Measurements from ENCODE around the gene GOSR1.
"Not testable (repeated sequence)": the region's sequence is repeated elsewhere in the genome, so short reads cannot be mapped to it uniquely, and the experiment has no call there.

The GOSR1 gene

DNA sequence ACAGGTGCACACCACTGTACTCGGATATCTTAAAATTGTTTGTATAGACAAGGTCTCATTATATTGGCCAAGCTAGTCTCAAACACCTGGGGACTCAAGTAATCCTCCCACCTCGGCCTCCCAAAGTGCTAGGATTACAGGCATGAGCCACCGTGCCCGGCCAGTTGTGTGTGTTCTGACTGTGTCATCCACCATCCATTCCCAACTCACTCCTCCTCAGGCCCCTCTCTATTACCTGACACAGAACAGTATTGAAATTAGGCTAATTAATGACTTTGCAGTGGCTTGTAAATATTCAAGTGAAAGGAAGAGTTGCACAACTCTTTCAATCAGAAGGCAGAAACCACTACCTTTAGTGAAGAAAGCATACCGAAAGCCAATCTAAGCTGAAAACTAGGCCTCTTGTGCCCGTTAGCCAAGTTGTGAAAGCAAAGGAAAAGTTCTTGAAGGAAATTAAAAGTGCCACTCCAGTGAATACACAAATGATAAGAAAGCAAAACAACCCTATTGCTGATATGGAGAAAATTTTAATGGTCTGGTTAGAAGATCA, 28.7 kb downstream of the GOSR1 start:
- no peak for DNase-seq (ENCODE audit: low read depth)

- DNase-seq (ENCODE audit: low read depth) = no peak
Measured at GRCh38 chr17:30506481-30506880, 29.3 kb downstream of the GOSR1 start.

DNA sequence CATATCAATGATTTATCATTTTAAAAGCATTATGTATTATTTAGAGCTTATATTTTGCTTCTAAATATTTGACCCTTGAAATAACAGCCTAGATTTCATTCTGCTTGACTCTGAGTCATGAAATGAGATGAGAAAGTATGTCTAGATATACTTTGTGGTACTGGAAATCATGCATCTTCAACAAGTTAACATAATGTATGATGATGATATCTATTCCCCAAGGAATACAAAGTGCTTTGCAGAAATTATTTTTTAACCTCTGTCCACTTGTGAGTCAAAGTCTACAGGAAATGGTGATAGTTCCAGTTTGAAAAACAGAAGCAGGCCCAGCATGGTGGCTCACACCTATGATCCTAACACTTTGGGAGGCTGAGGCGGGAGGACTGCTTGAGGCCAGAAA, 36.1 kb downstream of the GOSR1 start:
- no peak for DNase-seq (ENCODE audit: low read depth)

DNA sequence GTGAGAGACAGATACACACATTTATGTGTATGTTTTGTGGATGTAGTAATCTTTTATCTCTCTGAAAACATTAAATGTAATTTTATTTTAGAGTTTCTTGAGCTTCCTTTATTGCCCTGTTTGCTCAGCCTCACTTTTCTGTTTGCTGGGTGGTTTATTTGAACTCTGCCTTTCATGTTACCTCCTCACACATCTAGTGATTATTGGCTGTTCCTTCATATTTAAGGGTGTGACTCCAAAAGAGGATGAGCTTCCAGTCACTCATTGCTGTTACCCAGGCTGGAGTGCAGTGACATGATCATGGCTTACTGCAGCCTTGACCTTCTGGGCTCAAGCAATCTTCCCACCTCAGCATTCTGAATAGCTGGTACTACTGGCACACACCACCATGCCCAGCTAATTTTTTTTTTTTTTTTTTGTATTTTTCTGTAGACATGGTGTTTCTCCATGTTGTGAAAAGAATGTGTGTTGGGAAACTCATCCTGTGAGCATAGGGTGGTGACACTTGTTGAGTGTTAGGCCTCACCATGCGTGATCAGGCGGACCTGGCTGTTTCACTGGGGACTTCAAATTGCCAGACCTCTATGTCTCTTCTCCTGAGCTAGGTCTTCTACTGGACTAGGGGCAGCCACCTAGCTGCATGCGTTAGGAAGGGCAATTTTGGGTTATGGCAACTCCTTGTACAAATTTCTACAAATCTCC, 37.8 kb downstream of the GOSR1 start:
- no peak for DNase-seq (ENCODE audit: low read depth)

- DNase-seq (ENCODE audit: low read depth) = peak; percentile 13
Measured at GRCh38 chr17:30517786-30518185, 40.6 kb downstream of the GOSR1 start.

DNA sequence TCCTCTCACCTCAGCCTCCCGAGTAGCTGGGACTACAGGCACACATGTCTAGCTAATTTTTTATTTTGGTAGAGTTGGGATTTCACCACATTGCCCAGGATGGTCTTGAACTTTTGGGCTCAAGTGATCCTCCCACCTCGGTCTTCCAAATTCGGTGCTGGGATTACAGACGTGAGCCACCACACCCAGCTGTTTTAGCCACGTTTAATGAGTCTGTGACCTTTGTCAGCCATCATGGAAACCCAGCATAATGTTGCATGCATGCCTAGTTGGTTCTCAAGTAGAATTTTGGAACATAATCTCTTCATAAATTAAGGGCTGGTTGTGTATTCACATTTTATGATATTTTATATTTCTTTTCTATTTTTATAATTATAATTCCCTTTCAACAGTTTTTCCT, 42.0 kb downstream of the GOSR1 start:
- no peak for DNase-seq (ENCODE audit: low read depth)

DNA sequence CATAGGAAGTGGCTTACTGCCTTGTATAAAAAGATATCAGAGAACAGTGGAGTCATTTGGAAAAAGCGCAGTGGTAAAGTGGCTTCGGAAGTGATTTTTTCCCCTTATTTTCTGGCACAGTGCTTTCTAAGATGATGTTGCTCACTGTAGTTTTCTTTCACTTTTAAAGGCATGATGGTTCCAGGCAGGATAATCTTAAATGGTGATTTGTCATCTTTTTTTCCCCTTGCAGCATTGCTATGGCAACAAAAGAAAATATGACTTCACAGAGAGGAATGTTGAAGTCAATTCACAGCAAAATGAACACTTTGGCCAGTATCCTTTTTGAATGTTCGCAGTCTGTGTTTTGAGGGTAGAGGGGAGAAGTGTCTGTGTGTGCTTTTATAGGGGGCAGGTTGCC, 42.5 kb downstream of the GOSR1 start:
- DNase-seq (ENCODE audit: low read depth) = peak; percentile 96

GRCh38 chr17:30520436-30520835, 43.2 kb downstream of the GOSR1 start:
- DNase-seq (ENCODE audit: low read depth) = peak; percentile 71

- peak; percentile 17 for DNase-seq (ENCODE audit: low read depth)
Measured at GRCh38 chr17:30520882-30521281, 43.7 kb downstream of the GOSR1 start.

DNA sequence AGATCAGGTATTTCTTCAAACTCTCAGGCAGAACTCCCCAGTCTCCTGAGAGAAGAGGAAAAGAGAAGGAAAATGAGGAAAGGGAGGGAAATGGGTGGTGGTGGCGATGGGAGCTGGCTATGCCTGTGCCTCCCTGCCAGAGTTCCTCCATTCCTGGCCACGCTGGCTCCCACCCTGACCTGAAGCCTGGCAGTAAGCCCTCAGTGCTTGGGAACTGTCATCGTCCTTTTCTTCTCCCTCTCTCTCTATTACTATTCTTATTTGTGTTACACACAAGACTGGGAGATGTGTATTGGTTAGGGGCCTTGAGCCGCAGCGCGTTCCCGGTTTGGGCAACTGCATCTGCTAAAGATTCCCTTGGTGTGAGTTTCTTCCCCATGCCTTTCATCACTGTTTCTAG, 44.6 kb downstream of the GOSR1 start:
- DNase-seq (ENCODE audit: low read depth) = no peak

DNA sequence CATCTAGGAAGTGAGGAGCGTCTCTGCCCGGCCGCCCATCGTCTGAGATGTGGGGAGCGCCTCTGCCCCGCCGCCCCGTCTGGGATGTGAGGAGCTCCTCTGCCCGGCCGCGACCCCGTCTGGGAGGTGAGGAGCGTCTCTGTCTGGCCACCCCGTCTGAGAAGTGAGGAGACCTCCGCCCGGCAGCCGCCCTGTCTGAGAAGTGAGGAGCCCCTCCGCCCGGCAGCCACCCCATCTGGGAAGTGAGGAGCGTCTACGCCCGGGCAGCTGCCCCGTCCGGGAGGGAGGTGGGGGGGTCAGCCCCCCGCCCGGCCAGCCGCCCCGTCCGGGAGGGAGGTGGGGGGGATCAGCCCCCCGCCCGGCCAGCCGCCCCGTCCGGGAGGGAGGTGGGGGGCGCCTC, 46.0 kb downstream of the GOSR1 start:
- not testable (repeated sequence) for DNase-seq (ENCODE audit: low read depth)

DNA sequence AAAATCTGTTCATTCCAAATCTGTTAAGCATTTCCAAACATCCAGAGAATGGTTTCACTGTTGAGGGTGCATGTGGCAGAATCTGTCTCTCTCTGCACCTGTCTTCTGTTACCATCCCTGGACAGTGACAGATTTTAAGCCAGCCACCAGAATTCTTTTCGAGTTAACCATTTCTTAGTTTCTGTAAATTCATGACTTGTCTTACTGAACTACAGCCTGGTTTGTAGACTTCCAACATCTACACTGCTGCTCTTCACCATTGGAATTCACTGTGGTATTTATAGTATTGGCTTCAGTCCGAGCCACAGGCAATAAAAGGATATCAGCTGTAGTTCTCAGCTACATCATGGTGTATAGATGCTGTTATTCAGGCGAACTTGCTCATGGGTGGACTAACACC, 47.6 kb downstream of the GOSR1 start:
- DNase-seq (ENCODE audit: low read depth) = no peak

- no peak for DNase-seq (ENCODE audit: low read depth)
Measured at GRCh38 chr17:30526401-30526800, 49.2 kb downstream of the GOSR1 start.

DNA sequence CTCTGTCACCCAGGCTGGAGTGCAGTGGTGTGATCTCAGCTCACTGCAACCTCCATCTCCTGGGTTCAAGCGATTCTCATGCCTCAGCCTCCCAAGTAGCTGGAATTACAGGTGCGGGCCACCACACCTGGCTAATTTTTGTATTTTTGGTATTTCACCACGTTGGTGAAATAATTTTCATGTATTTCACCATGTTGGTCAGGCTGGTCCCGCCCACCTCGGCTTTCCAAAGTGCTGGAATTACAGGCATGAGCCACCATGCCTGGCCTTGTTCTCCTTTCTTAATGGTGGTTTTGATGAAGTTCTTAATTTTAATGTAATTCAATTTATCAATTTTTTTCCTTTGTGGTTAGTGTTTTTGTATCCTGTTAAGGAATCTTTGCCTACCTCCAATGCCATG, 51.5 kb downstream of the GOSR1 start:
- DNase-seq (ENCODE audit: low read depth) = not testable (repeated sequence)

GRCh38 chr17:30530346-30531025, 53.3 kb downstream of the GOSR1 start:
- peak; percentile 60 for DNase-seq (ENCODE audit: low read depth)

- no peak for DNase-seq (ENCODE audit: low read depth)
Measured at GRCh38 chr17:30532871-30533270, 55.7 kb downstream of the GOSR1 start.

DNA sequence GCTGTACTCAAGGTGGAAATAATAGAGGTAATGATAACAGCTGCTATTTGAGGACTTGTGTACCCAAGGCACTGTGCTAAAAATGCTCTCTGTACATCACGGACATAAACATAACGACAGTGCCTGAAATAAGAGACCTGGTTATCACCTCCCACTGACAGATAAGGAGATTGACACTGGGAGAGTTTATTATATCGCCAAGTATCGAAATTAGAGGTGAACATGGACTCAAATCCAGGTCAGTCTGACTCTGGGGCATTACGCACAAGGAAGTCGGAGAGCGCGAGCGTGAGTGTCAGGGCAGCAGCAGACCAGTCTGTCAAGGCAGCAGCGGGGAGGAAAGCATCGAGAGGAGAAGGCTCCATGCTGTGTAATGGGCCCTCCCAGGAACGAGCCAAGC, 57.1 kb downstream of the GOSR1 start:
- DNase-seq (ENCODE audit: low read depth) = no peak

- DNase-seq (ENCODE audit: low read depth) = no peak
Measured at GRCh38 chr17:30534938-30535921, 58.0 kb downstream of the GOSR1 start.

DNA sequence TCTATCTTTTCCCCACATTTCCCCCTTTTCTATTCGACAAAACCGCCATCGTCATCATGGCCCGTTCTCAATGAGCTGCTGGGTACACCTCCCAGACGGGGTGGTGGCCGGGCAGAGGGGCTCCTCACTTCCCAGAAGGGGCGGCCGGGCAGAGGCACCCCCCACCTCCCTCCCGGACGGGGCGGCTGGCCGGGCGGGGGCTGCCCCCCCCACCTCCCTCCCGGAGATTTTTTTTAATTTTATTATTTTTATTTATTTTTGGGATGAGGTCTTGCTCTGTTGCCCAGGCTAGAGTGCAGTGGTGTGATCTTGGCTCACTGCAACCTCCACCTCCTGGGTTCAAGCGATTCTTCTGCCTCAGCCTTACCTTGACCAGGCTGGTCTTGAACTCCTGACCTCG, 59.6 kb downstream of the GOSR1 start:
- not testable (repeated sequence) for DNase-seq (ENCODE audit: low read depth)

DNA sequence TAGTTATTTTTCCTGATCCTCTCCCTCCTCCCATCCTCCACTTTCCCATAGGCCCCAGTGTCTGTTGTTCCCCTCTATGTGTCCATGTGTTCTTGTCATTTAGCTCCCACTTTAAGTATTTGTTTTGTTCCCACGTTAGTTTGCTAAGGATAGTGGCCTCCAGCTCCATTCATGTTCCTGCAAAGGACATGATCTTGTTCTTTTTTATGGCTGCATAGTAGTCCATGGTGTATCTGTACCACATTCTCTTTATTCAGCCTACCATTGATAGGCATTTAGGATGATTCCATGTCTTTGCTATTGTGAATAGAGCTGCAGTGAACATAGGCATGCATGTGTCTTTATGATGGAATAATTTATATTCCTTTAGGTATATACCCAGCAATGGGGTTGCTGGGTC, 60.5 kb downstream of the GOSR1 start:
- not testable (repeated sequence) for DNase-seq (ENCODE audit: low read depth)

GRCh38 chr17:30541802-30542201, 64.6 kb downstream of the GOSR1 start:
- no peak for DNase-seq (ENCODE audit: low read depth)

DNA sequence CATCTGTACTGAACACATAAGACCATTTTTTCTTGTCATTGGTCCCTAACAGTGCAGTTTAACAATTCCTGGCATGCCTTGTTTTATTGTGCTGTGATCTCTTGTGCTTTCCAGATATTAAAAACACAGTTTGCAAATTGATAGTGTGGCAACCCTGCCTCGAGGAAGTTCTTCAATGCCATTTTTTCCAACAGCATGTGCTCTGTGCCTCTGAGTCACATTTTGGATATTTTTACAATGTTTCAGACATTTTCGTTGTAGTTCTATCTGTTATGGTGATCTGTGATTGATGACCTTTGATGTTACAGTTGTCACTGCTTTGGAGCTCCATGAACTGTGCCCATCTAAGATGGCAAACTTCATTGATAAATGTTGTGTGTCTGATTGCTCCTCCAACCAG, 66.2 kb downstream of the GOSR1 start:
- no peak for DNase-seq (ENCODE audit: low read depth)

Measured in ELR (cell line).